Measurements from ENCODE around the gene FAXDC2. TPM values are rescaled to one million over a fixed set of nuclear protein-coding genes. Genes with fewer than 3 reads are reported as not detected.

FAXDC2 gene

GRCh38 chr5:154773326-154773725, 77.1 kb downstream of the FAXDC2 start:
- Histone ChIP-seq H3K4me1 (ENCODE audit: control insufficient read depth, insufficient read depth, low read depth, low read length) (peaks cover 25% of the 10 kb centered on the region), H2AFZ (ENCODE audit: low read depth, low read length) (no peak overlapping the region), H3K4ac (ENCODE audit: low read depth in 1 of 2, low read length in 2 of 2) (no peak overlapping the region), H3K27ac (ENCODE audit: low read length, poor library complexity, severe bottlenecking) (no peak overlapping the region), H2BK12ac (ENCODE audit: low read length in 2 of 2) (no peak overlapping the region), H3K27me3 (ENCODE audit: control insufficient read depth in 1 of 2, insufficient read depth in 1 of 2, low read length in 2 of 2) (no peaks in the 10 kb centered on the region), H4K8ac (ENCODE audit: low read length) (no peak overlapping the region), H2BK120ac (ENCODE audit: low read depth, low read length) (no peak overlapping the region), H3K36me3 (ENCODE audit: control insufficient read depth in 1 of 2, insufficient read depth in 2 of 2, low read depth in 1 of 2, low read length in 2 of 2) (peaks cover 0 to 8% of the 10 kb centered on the region in 2 experiments), H3K14ac (ENCODE audit: low read length in 2 of 2) (no peak overlapping the region), H2BK5ac (ENCODE audit: low read depth, low read length, poor library complexity, severe bottlenecking) (no peak overlapping the region), H3K9me3 (ENCODE audit: control insufficient read depth, low read length) (no peaks in the 10 kb centered on the region), H3K23ac (ENCODE audit: low read length in 2 of 2) (no peak overlapping the region), H3K79me1 (replicated peaks; ENCODE audit: low read length, poor library complexity, severe bottlenecking) (no peaks in the 10 kb centered on the region), H2BK15ac (ENCODE audit: low read depth, poor library complexity, severe bottlenecking) (no peak overlapping the region), H4K91ac (ENCODE audit: low read length) (no peak overlapping the region), H2AK5ac (ENCODE audit: low read length, severe bottlenecking) (peak overlapping the region; percentile 89), H3K9ac (ENCODE audit: low read length) (no peak overlapping the region), H3K4me3 (ENCODE audit: insufficient read depth in 1 of 2, low read depth in 1 of 2, low read length in 2 of 2) (peak overlapping the region in 1 of 2 experiments; percentile 28), H3K18ac (ENCODE audit: low read depth in 1 of 2, low read length in 2 of 2) (peak overlapping the region in 1 of 2 experiments; percentile 46), H3K4me2 (ENCODE audit: low read length, poor library complexity, severe bottlenecking) (no peak overlapping the region)
- DNase-seq = no peak
- WGBS = 89% methylated on average over 3 of the region's 3 CpGs

- Histone ChIP-seq H2BK12ac (ENCODE audit: low read length in 2 of 2) (no peak overlapping the region), H3K27ac (ENCODE audit: low read length, poor library complexity, severe bottlenecking) (peak overlapping the region; percentile 42), H3K23ac (ENCODE audit: low read length in 2 of 2) (no peak overlapping the region), H2BK120ac (ENCODE audit: low read depth, low read length) (no peak overlapping the region), H3K4ac (ENCODE audit: low read depth in 1 of 2, low read length in 2 of 2) (no peak overlapping the region), H2AK5ac (ENCODE audit: low read length, severe bottlenecking) (no peak overlapping the region), H3K18ac (ENCODE audit: low read depth in 1 of 2, low read length in 2 of 2) (no peak overlapping the region), H4K91ac (ENCODE audit: low read length) (no peak overlapping the region), H3K4me2 (ENCODE audit: low read length, poor library complexity, severe bottlenecking) (no peak overlapping the region), H4K8ac (ENCODE audit: low read length) (no peak overlapping the region), H2BK5ac (ENCODE audit: low read depth, low read length, poor library complexity, severe bottlenecking) (no peak overlapping the region), H3K36me3 (ENCODE audit: control insufficient read depth in 1 of 2, insufficient read depth in 2 of 2, low read depth in 1 of 2, low read length in 2 of 2) (peaks cover 0 to 8% of the 10 kb centered on the region in 2 experiments), H3K4me3 (ENCODE audit: insufficient read depth in 1 of 2, low read depth in 1 of 2, low read length in 2 of 2) (peak overlapping the region in 1 of 2 experiments; percentile 52), H3K4me1 (ENCODE audit: control insufficient read depth, insufficient read depth, low read depth, low read length) (peaks cover 27% of the 10 kb centered on the region), H3K14ac (ENCODE audit: low read length in 2 of 2) (no peak overlapping the region), H2BK15ac (ENCODE audit: low read depth, poor library complexity, severe bottlenecking) (peak overlapping the region; percentile 50), H3K9me3 (ENCODE audit: control insufficient read depth, low read length) (no peaks in the 10 kb centered on the region), H2AFZ (ENCODE audit: low read depth, low read length) (no peak overlapping the region), H3K79me1 (replicated peaks; ENCODE audit: low read length, poor library complexity, severe bottlenecking) (no peaks in the 10 kb centered on the region), H3K27me3 (ENCODE audit: control insufficient read depth in 1 of 2, insufficient read depth in 1 of 2, low read length in 2 of 2) (no peaks in the 10 kb centered on the region), H3K9ac (ENCODE audit: low read length) (peak overlapping the region; percentile 61)
- DNase-seq = peak; percentile 86
- 52% methylated on average over 10 of the region's 10 CpGs for WGBS
These were observed 79.0 kb downstream of the FAXDC2 start for GRCh38 chr5:154771383-154771901.

- no peak overlapping the region for H3K18ac ChIP-seq (ENCODE audit: low read depth in 1 of 2, low read length in 2 of 2)
- no peak overlapping the region for H3K4ac ChIP-seq (ENCODE audit: low read depth in 1 of 2, low read length in 2 of 2)
- no peaks in the 10 kb centered on the region for H3K79me1 ChIP-seq (replicated peaks; ENCODE audit: low read length, poor library complexity, severe bottlenecking)
- no peak overlapping the region for H4K91ac ChIP-seq (ENCODE audit: low read length)
- H2BK120ac ChIP-seq (ENCODE audit: low read depth, low read length) = no peak overlapping the region
- peak overlapping the region in 1 of 2 experiments; percentile 68 for H3K14ac ChIP-seq (ENCODE audit: low read length in 2 of 2)
- H3K9me3 ChIP-seq (ENCODE audit: control insufficient read depth, low read length) = no peaks in the 10 kb centered on the region
- DNase-seq = no peak
- no peak overlapping the region for H2AFZ ChIP-seq (ENCODE audit: low read depth, low read length)
- no peak overlapping the region for H3K27ac ChIP-seq (ENCODE audit: low read length, poor library complexity, severe bottlenecking)
- H3K9ac ChIP-seq (ENCODE audit: low read length) = no peak overlapping the region
- H2BK5ac ChIP-seq (ENCODE audit: low read depth, low read length, poor library complexity, severe bottlenecking) = no peak overlapping the region
- H3K23ac ChIP-seq (ENCODE audit: low read length in 2 of 2) = no peak overlapping the region
- peaks cover 29% of the 10 kb centered on the region for H3K4me1 ChIP-seq (ENCODE audit: control insufficient read depth, insufficient read depth, low read depth, low read length)
- 86% methylated on average over 2 of the region's 2 CpGs for WGBS
- no peak overlapping the region for H3K4me2 ChIP-seq (ENCODE audit: low read length, poor library complexity, severe bottlenecking)
- no peak overlapping the region for H2BK12ac ChIP-seq (ENCODE audit: low read length in 2 of 2)
- no peaks in the 10 kb centered on the region for H3K27me3 ChIP-seq (ENCODE audit: control insufficient read depth in 1 of 2, insufficient read depth in 1 of 2, low read length in 2 of 2)
- H3K4me3 ChIP-seq (ENCODE audit: insufficient read depth in 1 of 2, low read depth in 1 of 2, low read length in 2 of 2) = no peak overlapping the region
- H2BK15ac ChIP-seq (ENCODE audit: low read depth, poor library complexity, severe bottlenecking) = no peak overlapping the region
- H3K36me3 ChIP-seq (ENCODE audit: control insufficient read depth in 1 of 2, insufficient read depth in 2 of 2, low read depth in 1 of 2, low read length in 2 of 2) = peaks cover 0 to 8% of the 10 kb centered on the region in 2 experiments
- H4K8ac ChIP-seq (ENCODE audit: low read length) = no peak overlapping the region
- no peak overlapping the region for H2AK5ac ChIP-seq (ENCODE audit: low read length, severe bottlenecking)
These were observed 80.3 kb downstream of the FAXDC2 start for GRCh38 chr5:154770111-154770510.

Small RNA genes lying within 50 kb of the gene (small RNA-seq; reads per million reads assigned to genes)
- gene MIR378H (ENCODE audit: low read depth) = not detected
